Measurements from ENCODE around the gene DEFB124.

Gene DEFB124

DNA sequence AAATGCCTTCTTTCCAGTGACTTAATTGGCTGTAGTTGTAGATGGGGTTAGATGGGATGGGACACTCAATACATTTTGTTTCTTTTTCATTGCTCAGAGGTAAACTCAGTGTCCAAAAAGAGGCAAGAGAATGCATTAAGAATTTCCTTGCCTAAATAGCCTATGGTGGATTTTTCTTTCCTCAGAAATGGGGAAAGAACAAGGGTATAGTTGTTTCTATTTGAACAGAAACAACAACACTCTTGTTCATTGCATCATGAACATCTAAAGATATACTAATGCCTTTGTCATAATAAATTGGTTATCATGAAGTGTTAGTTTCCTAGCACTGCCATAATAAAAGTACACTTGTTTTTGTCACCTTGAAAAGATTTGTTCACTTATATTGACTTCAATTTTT is 49.1 kb downstream of the DEFB124 start:
- no peak for DNase-seq

DNA sequence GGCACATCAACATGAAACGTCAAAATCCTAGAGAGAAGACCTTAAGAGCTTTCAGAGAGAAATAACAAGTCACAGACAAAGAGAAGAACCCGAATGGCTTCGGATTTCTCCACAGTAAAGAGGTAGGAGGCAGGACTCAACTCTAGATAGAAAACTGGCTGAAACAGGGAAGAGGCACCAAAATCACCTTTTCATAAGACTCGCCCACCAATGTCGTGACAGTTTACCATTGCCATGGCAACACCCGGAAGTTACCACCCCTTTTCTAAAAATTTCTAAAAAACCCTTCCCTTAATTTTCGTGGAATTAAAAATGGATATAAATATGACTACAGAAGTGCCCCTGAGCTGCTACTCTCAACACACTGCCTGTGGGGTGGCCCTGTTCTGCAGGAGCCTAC is 56.6 kb downstream of the DEFB124 start:
- DNase-seq: no peak

DNA sequence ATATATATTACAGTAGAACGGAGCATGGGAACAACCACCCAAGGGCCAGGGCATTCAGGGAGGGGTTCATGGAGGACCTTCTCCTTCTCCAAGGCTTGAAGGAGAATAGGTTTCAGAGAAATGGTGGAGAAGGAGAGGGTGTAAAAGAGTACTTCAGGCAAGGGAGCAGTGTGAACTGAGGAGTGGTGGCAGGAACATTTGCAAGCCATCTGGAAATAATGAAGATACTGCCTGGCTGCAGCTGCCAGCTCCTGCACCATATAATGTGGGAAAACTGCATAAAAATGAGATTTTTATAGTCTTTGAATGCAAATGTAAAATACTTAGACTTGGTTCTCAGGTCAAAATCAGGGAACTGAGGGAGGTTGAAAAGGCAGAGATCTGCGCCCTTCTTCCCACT is 59.3 kb downstream of the DEFB124 start:
- no peak for DNase-seq
